ENCODE measurements around the gene PLD3.
"Not testable (repeated sequence)": the region's sequence is repeated elsewhere in the genome, so short reads cannot be mapped to it uniquely, and the experiment has no call there.

Gene PLD3

DNA sequence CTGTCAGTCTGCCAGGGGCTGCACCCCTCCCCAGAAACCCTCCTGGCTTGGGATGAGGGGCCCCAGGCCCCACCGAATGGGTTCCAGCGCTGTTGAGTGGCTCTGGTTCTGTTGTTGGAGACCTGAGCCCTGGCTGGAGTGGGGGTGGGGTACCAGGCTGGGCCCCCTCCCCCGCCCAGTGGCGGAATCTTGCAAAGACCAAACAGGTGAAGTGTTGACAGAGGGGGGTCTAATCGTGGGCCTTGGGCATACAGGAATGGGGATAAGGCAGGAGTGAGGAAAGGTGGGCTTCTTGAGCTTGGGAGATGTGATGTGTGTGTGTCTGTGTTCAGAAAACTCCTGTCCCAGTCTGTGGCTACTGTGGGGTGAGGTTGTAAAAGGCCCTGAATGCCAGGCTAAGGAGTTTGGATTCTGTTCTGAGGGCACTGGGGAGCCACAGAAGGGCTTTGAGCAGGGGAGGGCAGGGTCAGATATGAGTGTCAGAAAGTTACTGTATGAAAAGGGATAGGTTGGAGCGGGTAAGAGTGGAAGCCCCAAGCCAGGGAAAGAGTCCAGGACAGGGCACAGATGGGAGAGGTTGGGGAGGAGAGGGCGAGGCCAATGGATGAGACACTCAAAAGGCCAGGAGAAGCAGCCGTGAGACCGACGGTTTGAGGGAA is 41.7 kb downstream of the PLD3 start, which contains the start of gene HIPK4:
Gene HIPK4, minus strand, starts transcription at position 98 of the 659 bp plus-strand sequence. CDS start 279 bp downstream, outside the sequence.
- no peak for DNase-seq (ENCODE audit: low read depth)

DNA sequence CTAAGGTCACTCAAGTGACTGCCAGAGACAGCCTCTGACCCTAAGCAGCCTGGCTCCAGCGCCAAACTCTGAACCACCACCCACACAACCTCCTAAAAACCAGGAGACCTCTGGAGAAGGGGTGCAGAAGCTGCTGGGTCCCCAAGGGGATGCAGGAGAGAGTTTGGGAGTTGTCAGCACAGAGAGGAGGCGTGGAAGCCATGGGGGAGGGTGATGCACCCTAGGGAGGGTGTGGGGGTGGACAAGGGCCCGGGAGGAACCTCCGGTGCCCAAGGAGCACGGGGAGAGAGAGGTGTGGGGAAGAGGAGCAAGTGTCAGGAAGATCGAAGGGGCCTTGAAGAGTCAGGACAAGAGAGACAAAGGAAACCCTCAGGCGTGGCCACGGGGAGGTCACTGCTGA is 43.6 kb downstream of the PLD3 start:
- DNase-seq (ENCODE audit: low read depth): no peak

DNA sequence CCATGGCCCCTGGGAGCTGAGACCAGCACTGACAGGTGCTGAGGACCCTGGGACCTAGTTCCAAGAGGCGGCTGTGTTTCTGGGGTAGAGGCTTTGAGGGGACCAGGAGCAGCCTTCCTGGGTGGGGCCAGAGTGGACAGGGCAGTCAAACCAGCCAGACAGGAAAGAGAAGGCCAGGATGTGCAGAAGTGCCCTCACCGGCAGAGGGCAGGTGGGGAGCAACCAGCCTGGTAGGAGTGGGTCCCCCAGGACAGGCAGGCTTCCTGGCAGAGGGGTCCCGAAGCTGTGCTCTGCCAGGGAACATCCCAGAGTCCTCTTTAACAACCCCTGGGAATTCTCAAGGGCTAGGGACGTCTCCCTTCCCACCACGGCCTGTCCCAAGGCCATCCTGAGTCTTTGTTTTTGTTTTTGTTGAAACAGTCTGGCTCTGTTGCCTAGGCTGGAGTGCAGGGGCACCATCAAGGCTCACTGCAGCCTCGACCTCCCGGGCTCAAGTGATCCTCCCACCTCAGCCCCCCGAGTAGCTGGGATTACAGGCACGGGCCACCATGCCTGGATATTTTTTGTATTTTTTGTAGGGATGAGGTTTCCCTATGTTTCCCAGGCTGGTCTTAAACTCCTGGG is 44.5 kb downstream of the PLD3 start:
- DNase-seq (ENCODE audit: low read depth): no peak

DNA sequence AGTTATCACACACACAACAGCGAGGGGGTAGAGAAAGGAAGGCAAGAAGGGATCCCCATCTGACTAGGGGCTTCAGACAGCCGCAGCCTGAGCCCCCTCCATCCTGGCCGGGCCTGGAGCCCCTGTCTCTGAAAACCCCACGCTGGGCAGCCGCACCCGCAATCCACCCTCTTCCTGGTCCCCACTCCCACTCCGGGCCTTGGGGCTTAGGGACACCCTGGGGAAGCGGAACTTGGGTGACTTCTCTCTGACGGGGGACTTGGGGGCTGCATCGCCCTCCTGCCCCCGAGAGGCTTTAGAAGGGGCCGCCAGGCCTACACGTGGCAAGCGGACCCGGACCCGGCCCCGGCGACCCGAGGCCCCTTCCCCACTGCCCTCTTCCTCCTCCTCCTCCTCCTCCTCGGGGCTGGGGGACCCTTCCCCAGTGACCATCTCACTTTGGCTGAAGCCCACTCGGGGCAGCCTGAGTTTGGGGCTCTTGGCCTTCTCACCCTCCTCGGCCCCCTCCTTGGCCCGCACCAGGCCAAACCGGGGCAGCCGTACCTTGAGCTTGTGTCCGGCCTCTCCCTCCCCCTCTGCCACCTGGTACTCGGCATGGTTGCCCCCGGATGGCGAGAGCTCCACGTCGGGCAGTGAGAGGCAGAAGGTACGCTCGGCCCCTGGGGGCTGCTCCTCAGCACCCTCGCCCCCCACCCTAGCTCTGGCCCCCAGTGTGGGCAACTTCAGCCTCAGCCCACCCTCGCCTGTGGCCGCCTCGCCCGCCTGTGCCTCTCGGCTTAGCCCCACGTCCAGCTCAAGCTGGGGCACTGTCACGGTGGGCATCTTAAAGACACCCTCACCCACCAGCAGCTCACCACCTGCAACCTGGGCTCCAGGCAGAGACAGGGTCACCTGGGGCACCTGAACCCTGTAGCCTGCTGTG is 45.7 kb downstream of the PLD3 start:
- DNase-seq (ENCODE audit: low read depth): no peak

DNA sequence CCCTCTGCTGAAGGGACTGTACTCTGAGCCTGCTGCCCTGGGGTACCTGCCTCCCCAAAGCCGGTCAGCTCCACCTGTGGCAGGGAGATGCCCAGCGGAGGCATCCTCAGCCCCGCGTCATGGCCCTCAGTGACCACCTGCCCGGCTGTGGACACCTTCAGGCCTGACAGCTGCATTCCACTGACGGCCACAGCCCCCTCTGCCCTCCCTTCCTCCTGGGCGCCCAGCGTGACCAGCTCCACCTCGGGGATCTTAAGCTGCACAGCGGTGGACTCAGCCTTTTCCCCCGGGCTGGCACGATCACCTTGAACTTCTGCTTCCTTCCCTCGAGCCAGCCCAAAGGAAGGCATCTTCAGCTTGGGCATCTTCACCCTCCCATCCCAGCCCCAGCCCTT is 46.3 kb downstream of the PLD3 start:
- DNase-seq (ENCODE audit: low read depth): no peak

DNA sequence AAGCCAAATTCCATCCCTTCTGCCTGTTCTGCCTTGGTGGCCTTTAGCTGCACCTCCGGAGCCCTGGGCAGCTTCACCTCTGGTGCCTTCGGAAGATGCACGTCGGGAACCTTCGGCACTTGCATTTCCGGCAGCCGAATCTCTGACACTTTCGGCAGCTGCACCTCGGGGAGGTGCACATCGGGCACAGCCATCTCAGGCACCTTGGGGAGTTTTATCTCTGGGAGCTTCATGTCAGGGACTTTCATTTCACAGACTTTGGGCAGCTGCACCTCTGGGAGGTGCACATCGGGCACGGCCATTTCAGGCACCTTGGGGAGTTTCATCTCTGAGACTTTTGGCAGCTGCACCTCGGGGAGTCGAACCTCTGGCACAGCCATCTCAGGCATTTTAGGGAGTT is 47.5 kb downstream of the PLD3 start:
- no peak for DNase-seq (ENCODE audit: low read depth)

DNA sequence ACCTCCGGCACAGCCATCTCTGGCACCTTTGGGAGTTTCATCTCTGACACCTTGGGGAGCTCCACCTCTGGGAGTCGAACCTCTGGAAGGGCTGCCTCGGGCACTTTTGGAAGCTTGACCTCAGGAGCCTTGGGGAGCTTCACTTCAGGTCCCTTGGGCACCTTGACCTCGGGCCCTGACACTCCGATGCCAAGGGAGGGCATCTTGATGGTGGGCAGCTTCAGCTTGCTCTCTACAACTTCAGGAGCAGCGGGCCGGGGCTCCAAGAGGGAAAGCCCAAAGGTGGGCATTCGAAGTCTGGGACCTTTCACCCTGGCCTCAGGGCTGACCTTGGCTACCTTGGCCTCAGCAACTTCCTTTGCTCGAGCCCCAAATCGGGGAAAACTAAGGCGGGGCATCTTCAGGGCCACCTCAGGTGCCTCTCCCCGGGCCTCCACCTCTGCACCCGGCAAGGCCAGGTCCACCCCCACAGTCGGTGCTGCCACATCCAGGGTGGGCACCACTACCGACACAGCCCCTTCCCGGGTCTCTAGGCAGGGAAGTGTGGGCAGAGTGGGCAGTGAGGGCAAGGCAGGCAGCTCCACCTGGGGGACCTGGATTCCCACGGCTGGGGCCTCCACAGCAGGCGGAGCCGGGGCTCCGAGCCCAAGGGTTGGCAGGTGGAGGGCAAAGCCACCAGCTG is 48.5 kb downstream of the PLD3 start:
- no peak for DNase-seq (ENCODE audit: low read depth)

DNA sequence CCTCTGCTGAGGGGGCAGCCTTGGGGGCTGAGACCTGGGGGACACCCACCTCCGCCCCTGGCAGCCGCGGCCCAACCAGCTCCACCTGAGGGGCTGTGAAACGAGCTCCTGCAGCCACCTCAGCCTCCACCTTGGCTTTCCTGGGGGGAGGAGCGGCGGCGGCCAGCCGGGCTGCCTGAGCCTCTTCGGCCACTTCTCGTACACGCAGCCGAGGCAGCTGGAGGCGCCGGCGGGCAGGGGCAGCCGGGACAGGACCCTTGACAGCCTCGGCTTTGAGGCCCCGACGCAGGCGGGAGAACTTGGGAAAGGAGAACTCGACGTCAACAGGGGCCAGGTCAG is 49.0 kb downstream of the PLD3 start:
- DNase-seq (ENCODE audit: low read depth): no peak

DNA sequence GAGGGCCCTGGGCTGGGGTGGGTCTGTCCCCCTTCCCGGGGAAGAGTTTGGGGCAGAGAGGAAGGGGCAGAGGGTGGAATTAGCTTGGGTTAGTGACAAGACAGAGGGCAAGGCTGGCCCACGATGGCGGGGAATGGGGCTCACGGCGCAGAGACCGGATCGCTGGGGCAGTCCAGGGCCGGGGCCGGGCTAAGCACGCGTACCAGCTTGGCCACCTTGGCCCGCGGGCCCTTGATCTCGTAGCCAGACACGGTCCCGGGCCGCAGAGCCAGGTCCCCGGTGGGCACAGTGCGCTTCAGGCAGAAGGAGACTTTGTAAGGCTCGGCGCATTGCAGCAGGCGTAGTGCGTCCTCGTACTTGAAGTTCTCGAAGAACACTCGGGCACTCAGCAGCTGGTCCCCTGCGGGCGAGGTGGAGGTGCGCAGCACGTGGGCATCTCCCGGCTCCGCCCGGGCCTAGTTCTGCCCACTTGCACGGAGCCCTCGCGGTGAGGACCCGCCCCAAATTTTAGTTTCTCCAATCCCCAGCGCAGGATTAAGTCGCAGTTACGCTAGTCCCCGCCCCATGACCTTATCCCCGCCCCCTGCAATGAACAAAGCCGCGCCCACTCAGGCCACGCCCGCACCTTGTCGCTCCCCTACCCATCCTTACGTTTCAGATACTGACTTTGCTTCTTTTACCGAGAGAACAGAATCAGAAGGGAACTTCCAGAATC is 50.1 kb downstream of the PLD3 start:
- peak; percentile 36 for DNase-seq (ENCODE audit: low read depth)

DNA sequence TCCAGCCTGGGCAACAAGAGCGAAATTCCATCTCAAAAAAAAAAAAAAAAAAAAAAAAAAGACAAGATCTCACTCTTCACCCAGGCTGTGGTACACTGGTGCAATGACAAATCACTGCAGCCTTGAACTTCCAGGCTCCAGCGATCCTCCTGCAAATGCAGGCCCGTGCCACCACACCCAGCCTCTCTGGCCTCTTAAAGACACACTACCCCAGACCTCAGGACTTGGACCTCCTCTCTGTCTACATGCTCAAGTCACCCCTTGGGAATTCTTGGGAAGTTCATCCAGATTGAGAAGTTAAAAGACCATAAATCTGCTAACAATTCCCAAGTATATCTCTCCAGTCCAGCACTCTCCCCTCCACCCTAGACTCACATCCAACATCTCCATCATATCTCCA is 52.1 kb downstream of the PLD3 start:
- DNase-seq (ENCODE audit: low read depth): no peak

DNA sequence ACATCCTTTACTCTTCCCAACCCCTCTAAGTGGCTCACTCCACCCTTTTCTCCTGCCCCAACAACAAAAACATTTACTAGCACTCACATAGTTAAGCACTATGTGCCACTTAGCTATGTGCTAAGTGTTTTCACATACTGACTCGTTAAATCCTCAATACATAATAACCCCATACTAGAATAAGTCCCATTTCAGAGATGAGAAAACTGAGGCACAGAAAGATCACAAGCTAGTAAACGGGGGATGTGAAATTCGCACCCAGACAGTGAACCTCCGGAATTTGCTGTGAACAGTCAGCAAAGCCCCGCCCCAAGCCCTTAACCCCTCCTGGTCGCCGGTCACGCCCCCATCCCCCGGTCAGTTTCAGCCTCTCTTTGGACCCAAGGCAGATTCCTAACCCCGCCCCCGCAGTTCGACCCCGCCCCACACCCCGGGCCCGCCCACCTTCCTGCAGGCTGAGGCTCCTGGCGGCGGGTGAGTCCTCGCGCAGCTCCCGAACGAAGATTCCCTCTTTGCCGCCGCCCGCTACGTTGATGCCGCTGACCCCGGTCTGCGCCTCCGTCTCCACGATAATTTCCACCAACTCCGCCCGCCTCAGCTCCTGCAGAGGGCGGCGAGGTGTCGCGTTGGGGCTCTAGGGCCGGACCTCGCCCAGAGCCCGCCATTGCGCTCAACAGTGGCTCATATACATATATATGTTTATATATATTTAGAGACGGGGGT is 54.9 kb downstream of the PLD3 start:
- peak; percentile 91 for DNase-seq (ENCODE audit: low read depth)

DNA sequence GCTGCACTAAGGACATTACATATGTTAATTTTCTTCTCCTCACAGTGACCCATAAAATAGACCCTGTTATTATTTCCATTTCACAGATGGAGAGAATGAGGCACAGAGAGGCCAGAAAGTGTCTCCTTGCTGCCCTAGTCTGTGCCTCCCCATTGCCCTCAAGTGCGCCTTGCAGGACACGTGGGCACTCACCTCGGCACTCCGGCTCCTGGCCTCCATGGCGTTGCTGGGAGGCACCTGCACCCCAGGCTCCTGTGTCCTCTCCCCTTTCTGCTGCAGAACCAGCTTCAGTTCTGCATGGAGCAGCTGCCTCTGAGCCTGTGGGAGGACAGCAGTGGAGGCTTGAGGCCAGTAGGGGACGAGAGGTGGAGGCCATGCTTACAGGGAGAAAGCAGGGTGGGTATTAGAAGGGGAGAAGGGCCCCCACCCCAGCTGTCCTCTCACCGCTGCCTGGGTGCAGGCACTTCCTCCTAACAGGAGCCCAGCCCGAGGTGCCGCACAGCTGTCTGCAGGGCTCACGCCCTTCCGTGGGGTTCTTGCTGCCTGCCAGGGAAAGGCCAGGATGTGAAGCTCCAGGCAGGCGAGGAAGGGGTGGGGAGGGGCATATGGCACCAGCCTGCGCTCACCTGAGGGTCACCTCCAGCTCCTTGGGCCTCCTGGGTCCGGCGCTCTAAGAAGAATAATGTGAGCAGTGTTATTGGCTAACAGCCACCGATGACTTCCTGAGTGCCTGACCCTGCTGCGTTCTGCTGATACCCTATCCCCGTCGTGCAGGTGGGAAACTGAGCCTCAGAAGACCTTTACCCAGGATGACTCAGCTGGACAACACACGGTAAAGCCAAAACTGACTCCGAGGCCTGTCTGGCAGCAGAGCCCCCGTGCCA is 59.5 kb downstream of the PLD3 start:
- no peak for DNase-seq (ENCODE audit: low read depth)

DNA sequence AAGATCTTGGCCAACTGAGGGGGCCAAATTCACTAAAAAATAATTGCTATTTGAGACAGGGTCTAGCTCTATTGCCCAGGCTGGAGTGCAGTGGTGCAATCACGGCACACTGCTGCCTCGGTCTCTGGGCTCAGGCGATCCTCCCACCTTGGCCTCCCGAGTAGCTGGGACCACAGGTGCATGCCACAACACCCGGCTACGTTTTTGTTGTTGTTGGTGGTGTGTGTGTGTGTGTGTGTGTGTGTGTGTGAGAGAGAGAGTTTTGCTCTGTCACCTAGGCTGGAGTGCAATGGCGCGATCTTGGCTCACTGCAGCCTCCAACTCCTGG is 60.1 kb downstream of the PLD3 start:
- not testable (repeated sequence) for DNase-seq (ENCODE audit: low read depth)

DNA sequence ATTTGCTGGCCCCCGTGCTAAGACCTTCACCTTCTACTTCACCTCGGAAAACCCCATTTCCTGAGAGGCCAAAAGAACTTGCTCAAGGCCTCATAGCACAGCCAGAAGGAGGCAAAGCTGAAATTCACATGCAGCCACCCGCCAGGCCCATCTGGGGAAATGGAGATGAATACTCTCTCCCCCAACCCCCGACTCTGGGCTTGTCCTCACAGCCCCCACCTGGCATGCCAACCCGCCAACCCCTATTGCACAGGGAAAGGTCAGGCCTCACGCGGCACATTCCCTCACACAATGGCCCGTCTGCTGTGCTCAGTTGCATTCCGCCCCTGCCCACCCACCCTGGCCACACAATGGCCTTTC is 61.5 kb downstream of the PLD3 start:
- DNase-seq (ENCODE audit: low read depth): no peak

DNA sequence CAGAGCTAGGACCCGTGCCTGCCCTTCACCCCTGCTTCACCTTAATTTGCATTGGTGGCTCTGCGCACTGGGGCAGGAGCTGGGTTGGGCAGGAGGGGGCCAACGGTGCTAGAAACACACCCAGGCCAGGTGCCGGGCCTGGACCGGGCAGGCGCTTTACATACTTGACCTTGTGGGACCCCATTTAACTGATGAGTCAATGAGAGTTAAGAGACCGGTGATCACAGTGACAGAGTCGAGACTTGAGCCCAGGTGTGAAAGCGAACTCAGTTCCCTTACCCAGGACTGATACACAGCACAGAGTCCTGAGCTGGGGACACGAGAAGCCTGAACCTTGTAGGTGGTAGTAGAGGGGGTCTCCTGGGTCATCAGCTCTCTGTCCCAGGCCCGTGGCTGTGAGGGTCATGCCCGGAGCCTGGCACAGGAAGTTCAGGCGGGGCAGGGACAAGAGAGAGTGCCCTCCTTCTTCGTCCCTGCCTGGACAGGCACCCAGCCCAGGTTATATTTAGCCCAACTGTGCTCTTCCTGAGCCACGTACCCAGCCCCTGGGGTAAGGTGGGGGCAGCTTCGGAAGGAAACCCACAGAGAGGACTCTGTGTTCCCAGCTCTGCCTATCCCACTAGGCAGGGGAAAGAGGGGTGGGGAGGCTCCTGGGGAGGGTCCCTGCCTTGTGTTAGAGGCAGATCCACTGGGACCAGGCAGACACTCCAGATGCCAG is 62.8 kb downstream of the PLD3 start:
- DNase-seq (ENCODE audit: low read depth): no peak

DNA sequence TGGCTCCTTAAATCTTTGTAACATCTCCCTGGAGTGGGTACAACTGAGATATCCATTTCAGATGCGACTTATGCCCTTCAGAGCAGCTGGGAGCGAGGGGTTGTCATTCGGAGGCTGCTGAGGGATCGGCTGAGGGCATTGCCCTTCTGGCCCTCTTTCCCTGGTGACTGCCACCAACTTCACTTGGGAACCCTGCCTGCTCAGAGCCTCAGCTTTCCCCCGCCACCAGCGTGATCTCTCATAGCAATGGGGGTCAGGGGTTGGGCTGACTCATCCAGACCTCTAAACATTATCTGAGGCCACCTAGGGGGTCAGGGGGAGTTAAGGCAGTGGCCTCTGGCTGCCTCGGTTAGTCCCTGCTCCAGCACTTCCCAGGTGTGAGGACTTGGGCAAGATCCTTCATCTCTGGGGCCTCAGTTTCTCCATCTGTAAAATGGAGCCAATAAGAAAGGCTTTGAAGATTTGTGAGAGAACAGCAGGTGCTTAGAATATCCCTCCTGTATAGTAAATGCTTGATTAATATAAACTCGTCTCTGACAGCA is 63.5 kb downstream of the PLD3 start:
- DNase-seq (ENCODE audit: low read depth): no peak

DNA sequence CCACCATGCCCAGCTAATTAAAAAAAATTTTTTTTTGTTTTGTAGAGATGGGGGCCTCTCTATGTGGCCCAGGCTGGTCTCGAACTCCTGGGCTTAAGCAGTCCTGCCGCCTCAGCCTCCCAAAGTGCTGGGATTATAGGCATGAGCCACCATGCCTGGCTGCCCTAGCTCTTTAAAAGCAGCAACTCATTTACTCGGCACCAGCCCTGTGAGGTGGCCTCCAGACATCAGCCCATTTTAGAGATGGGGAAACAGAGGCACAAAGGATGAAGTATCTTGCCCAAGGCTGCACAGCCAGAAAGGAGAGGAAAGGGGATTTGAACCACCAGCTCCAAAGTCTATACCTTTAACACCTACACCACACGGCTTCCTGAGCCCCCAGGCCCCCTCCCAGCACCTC is 64.4 kb downstream of the PLD3 start:
- DNase-seq (ENCODE audit: low read depth): no peak

DNA sequence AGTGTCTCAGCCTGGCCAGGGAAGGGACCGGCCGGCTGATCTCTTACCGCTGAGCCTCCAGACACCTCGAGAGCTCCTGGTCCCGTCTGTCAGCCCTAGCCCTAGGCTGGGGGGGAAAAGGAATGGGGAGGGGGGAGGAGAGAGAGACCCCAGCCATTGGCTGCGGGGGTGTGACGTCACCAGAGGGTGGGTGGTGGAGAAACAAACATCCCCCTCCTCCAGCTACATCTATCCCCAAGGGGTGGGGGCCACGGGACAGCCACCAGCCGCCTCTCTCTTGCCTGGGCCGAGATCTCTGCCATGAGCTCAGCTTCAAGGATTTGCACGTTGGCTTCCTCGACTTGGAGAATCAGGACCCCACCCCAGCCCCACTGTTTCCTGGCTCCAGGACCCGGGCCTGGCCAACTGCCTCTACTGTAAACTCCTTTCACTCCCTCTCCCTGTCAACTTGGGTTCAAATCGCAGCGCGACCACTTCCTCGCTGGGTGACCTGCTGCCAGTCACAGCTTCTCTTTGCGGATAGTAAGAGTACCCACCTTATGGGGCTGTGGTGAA is 64.9 kb downstream of the PLD3 start, which contains the start of gene PRX:
Gene PRX, minus strand, starts transcription at position 88 of the 555 bp plus-strand sequence. CDS start 5,446 bp downstream, outside the sequence.
- no peak for DNase-seq (ENCODE audit: low read depth)
